Gastrocnemius medialis (tissue), 4 donors: ENCODE measurements around the gene PHKB.

Experiments
- CTCF ChIP-seq, 5 experiments: fragments of 450-650 bp in 3 of 5; fragments of 200-600 bp in 2 of 5; sonication (generic) in 2 of 5; IDR thresholded peaks in 4 of 5; conservative IDR thresholded peaks in 1 of 5; 1 replicate in 4 of 5; 2 replicates in 1 of 5; pipeline ENCODE4 v1.5.1; 2016 to 2019; ENCODE audit warnings: antibody characterized with exemption in 5 of 5, mild to moderate bottlenecking in 3 of 5, moderate library complexity in 3 of 5
- POLR2A ChIP-seq, 2 donors: fragments of 450-650 bp; IDR thresholded peaks; one replicate each; pipeline ENCODE4 v1.6.1; 2017; ENCODE audit warnings: antibody characterized with exemption in 2 of 2, mild to moderate bottlenecking in 2 of 2, moderate library complexity in 2 of 2

GRCh38 chr16:47519037-47519436 is 57.9 kb downstream of the PHKB start:
- TF ChIP-seq CTCF (IDR thresholded peaks at IDR 0.05 in 4 of 5, conservative IDR thresholded peaks at IDR 0.05 in 1 of 5) (no peak), POLR2A (IDR thresholded peaks at IDR 0.05) (no peak)
